Heart left ventricle (tissue), 16 donors: ENCODE data around the gene STN1. TPM values are rescaled to one million over a fixed set of nuclear protein-coding genes. Genes with fewer than 3 reads are reported as not detected.
A peak's percentile ranks its signal among the peaks of the same experiment; 100 is the strongest.

Experiments
- ATAC-seq, 4 donors: fragments of 200-7000 bp; cut with Tn5 transposase; one replicate each; pipeline ENCODE4 v1.9.1; 2020 to 2022; ENCODE audit warnings: moderate library complexity in 4 of 4, mild to moderate bottlenecking in 3 of 4, moderate number of reproducible peaks in 1 of 4
- DNase-seq, 5 donors: peaks; one replicate each; pipeline ENCODE4 v3.0.0-alpha.2; 2020
- H3K27ac ChIP-seq, 12 donors: fragments of 200-600 bp; sonication (generic) in 4 of 12; one replicate each; pipeline versions ENCODE4 v1.5.0 to v1.8.0; 2016 to 2022; ENCODE audit warnings: mild to moderate bottlenecking in 2 of 12
- H3K27me3 ChIP-seq, 9 donors: fragments of 200-600 bp; sonication (generic) in 2 of 9; one replicate each; pipeline versions ENCODE4 v1.5.1 to v1.8.0; 2016 to 2022; ENCODE audit warnings: mild to moderate bottlenecking in 3 of 9
- H3K36me3 ChIP-seq, 9 donors: fragments of 200-600 bp; sonication (generic) in 2 of 9; one replicate each; pipeline versions ENCODE4 v1.5.0 to v1.8.0; 2018 to 2022; ENCODE audit warnings: mild to moderate bottlenecking in 2 of 9
- H3K4me1 ChIP-seq, 12 donors: fragments of 200-600 bp; sonication (generic) in 4 of 12; one replicate each; pipeline versions ENCODE4 v1.5.0 to v1.8.0; 2016 to 2022; ENCODE audit warnings: mild to moderate bottlenecking in 3 of 12
- H3K4me3 ChIP-seq, 12 donors: fragments of 200-600 bp; sonication (generic) in 4 of 12; one replicate each; pipeline versions ENCODE4 v1.5.0 to v1.8.0; 2017 to 2022; ENCODE audit warnings: mild to moderate bottlenecking in 9 of 12, moderate library complexity in 4 of 12
- H3K9me3 ChIP-seq, 12 donors: fragments of 200-600 bp; sonication (generic) in 4 of 12; one replicate each; pipeline versions ENCODE4 v1.5.0 to v1.8.0; 2016 to 2022; ENCODE audit warnings: mild to moderate bottlenecking in 1 of 12
- CTCF ChIP-seq, 12 donors: fragments of 200-600 bp; sonication (generic) in 4 of 12; IDR thresholded peaks; one replicate each; pipeline versions ENCODE4 v1.5.0 to v1.8.0; 2018 to 2022; ENCODE audit warnings: antibody characterized with exemption in 12 of 12, mild to moderate bottlenecking in 5 of 12
- POLR2A ChIP-seq, 2 donors: fragments of 450-650 bp; IDR thresholded peaks; one replicate each; pipeline ENCODE4 v1.6.1; 2017; ENCODE audit warnings: antibody characterized with exemption in 2 of 2, mild to moderate bottlenecking in 2 of 2, moderate library complexity in 2 of 2
- WGBS, 4 donors: extraction: QIAGEN DNeasy Blood & Tissue Kit in 2 of 4; methylation state at CpG; one replicate each; pipeline versions ENCODE4 v1.1.5 to v1.1.7; 2013 to 2018; 5-methylcytosine and 5-hydroxymethylcytosine counted together
- intact Hi-C, 10 donors: fragments of 100-400 bp; cut with DNase I; formaldehyde crosslinking; loops; one replicate each; pipeline versions ENCODE4 v1.11.1 to v1.14.2; 2022
- polyA plus RNA-seq, 2 donors: library from polyadenylated mRNA; stranded (reverse); fragments of 200-250 nt; gene quantifications; one replicate each; pipeline ENCODE4 v1.2.3, GENCODE V29; 2013
- total RNA-seq, 9 donors: library from RNA; depleted of rRNA in 2 of 9; stranded (reverse); fragments of >200 nt in 2 of 9; fragmentation: NEBNext Ultra II Directional in 3 of 9; extraction: Animal tissue kit (Norgen Biotek cat#: 25700) in 3 of 9; gene quantifications; one replicate each; pipeline versions ENCODE4 v1.1.0 to v1.2.4, GENCODE V29; 2016 to 2023
- donor health status: ischemic (EF 13 %, LVEDD 7.1; RV severe dilation, severe dysfunction).
- donor health status: healthy with polysubstance abuse.
- donor health status: DM: no; HTN: yes; CAD: no.
- donor health status: DM: no; HTN: no; CAD: no.
- donor health status: ischemic (EF 25% LVEDD 6.9; RV normal size, moderate dysfunction).
- donor health status: ischemic (EF 25% LVEDD 5.7; RV mildly dilated, moderate dysfunction).
- donor health status: healthy.
- donor health status: DM: yes; HTN: yes; CAD: no.
- donor health status: ischemic (EF 35%, LVEDD 5.7; RV mildly dilated, moderate dysfunction).
- donor health status: nonischemic (EF 11% LVEDD 7.7; RV severe dilation, severe dysfunction).
- donor health status: DM: yes; HTN: yes; CAD: no.
- donor health status: PGD.
- donor health status: ischemic (EF 29% LVEDD 5.4; RV normal size, mild dysfunction).
- donor health status: nonischemic (EF 23%, LVEDD 6.1; RV moderate dilation, normal function).

The STN1 gene
- total and polyA plus RNA-seq, 11 donors = 23.1 to 53.1 (median 32.7) TPM

GRCh38 chr10:103926722-103927319 is 8.8 kb upstream of the STN1 start:
- H3K4me3 ChIP-seq = no peak overlapping the region

GRCh38 chr10:103925591-103925990 is 7.6 kb upstream of the STN1 start:
- TF ChIP-seq POLR2A (IDR thresholded peaks at IDR 0.05) = no peak
- ATAC-seq = no peak
- no peaks in the 10 kb centered on the region for H3K27me3 ChIP-seq
- no peaks in the 10 kb centered on the region for H3K36me3 ChIP-seq
- no peaks in the 10 kb centered on the region for H3K4me1 ChIP-seq
- 93 to 98% (median 96%) methylated on average over 1 of the region's 1 CpG for WGBS, 4 donors
- intact Hi-C loops = no loop called here
- H3K27ac ChIP-seq = no peak overlapping the region
- H3K9me3 ChIP-seq = no peaks in the 10 kb centered on the region
- no peak for DNase-seq
- H3K4me3 ChIP-seq = no peak overlapping the region

More at GRCh38 chr10:103926722-103927319, 8.8 kb upstream of the STN1 start:
- DNase-seq (no peak), ATAC-seq (no peak)
- H3K27me3 ChIP-seq = no peaks in the 10 kb centered on the region
- no peaks in the 10 kb centered on the region for H3K36me3 ChIP-seq
- WGBS, 4 donors = 62 to 73% (median 69%) methylated on average over 2 of the region's 2 CpGs
- H3K4me1 ChIP-seq = no peaks in the 10 kb centered on the region
- no peaks in the 10 kb centered on the region for H3K9me3 ChIP-seq
- TF ChIP-seq CTCF (IDR thresholded peaks at IDR 0.05) = no peak
- TF ChIP-seq POLR2A (IDR thresholded peaks at IDR 0.05) = no peak
- H3K27ac ChIP-seq = no peak overlapping the region
- intact Hi-C loops = no loop called here

GRCh38 chr10:103923502-103923901 is 5.5 kb upstream of the STN1 start:
- WGBS, 4 donors = 41 to 61% (median 45%) methylated on average over 3 of the region's 3 CpGs
- H3K27me3 ChIP-seq = no peaks in the 10 kb centered on the region
- ATAC-seq (peak in 2 of 4 donors; percentile 35 to 46), DNase-seq (no peak)
- no peak for TF ChIP-seq CTCF (IDR thresholded peaks at IDR 0.05)
- TF ChIP-seq POLR2A (IDR thresholded peaks at IDR 0.05) = no peak
- no peak overlapping the region for H3K27ac ChIP-seq
- no peaks in the 10 kb centered on the region for H3K9me3 ChIP-seq
- intact Hi-C loops = loop anchor here in 3 of 10 donors (5.0 kb wide), 3 partner anchors 34 to 44 kb away; partner anchors contain the start of gene SLK (in 1 of the 3)
- H3K4me1 ChIP-seq = peaks cover 0 to 6% (median 5%) of the 10 kb centered on the region in 12 donors
- no peak overlapping the region for H3K4me3 ChIP-seq
- no peaks in the 10 kb centered on the region for H3K36me3 ChIP-seq

GRCh38 chr10:103922659-103923058 is 4.7 kb upstream of the STN1 start:
- intact Hi-C loops = loop anchor here in 3 of 10 donors (5.0 kb wide), 3 partner anchors 35 to 45 kb away; partner anchors contain the start of gene SLK (in 1 of the 3)
- Histone ChIP-seq H3K4me3 (no peak overlapping the region), H3K27ac (no peak overlapping the region), H3K36me3 (no peaks in the 10 kb centered on the region), H3K9me3 (no peaks in the 10 kb centered on the region), H3K4me1 (peaks cover 0 to 8% (median 6%) of the 10 kb centered on the region in 12 donors), H3K27me3 (no peaks in the 10 kb centered on the region)
- 88 to 94% (median 91%) methylated on average over 2 of the region's 2 CpGs for WGBS, 4 donors
- TF ChIP-seq POLR2A (IDR thresholded peaks at IDR 0.05) = no peak
- TF ChIP-seq CTCF (IDR thresholded peaks at IDR 0.05) = no peak
- no peak for ATAC-seq
- no peak for DNase-seq
